ENCODE results near the gene APOL6. TPM values are rescaled to one million over a fixed set of nuclear protein-coding genes. Genes with fewer than 3 reads are reported as not detected.

The APOL6 gene
- total and polyA plus RNA-seq, 8 donors: 3.9 to 21.5 (median 8.7) TPM

GRCh38 chr22:35609761-35610160, 38.5 kb upstream of the APOL6 start:
- WGBS, 5 donors: 70 to 89% (median 79%) methylated on average over 4 of the region's 4 CpGs
- Histone ChIP-seq H3K9me3 (no peaks in the 10 kb centered on the region), H3K27me3 (no peaks in the 10 kb centered on the region), H3K4me1 (peaks cover 0 to 22% (median 9%) of the 10 kb centered on the region in 4 donors), H3K4me3 (no peak overlapping the region), H3K27ac (no peak overlapping the region), H3K36me3 (no peaks in the 10 kb centered on the region)
- TF ChIP-seq EP300 (IDR thresholded peaks at IDR 0.05) (no peak), POLR2A (IDR thresholded peaks at IDR 0.05) (no peak), POLR2AphosphoS5 (IDR thresholded peaks at IDR 0.05) (no peak)
- TF ChIP-seq, protein P1, sequence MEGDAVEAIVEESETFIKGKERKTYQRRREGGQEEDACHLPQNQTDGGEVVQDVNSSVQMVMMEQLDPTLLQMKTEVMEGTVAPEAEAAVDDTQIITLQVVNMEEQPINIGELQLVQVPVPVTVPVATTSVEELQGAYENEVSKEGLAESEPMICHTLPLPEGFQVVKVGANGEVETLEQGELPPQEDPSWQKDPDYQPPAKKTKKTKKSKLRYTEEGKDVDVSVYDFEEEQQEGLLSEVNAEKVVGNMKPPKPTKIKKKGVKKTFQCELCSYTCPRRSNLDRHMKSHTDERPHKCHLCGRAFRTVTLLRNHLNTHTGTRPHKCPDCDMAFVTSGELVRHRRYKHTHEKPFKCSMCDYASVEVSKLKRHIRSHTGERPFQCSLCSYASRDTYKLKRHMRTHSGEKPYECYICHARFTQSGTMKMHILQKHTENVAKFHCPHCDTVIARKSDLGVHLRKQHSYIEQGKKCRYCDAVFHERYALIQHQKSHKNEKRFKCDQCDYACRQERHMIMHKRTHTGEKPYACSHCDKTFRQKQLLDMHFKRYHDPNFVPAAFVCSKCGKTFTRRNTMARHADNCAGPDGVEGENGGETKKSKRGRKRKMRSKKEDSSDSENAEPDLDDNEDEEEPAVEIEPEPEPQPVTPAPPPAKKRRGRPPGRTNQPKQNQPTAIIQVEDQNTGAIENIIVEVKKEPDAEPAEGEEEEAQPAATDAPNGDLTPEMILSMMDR (IDR thresholded peaks at IDR 0.05): no peak
- intact Hi-C loops (cut with DNase I; ENCODE audit: low total_unique reads): no loop called here
- DNase-seq: no peak

- no peak for DNase-seq
- intact Hi-C loops (cut with DNase I; ENCODE audit: low total_unique reads): no loop called here
- WGBS, 5 donors: 71 to 89% (median 88%) methylated on average over 9 to 10 of the region's 10 CpGs
- H3K4me1 ChIP-seq: peaks cover 0 to 13% (median 4%) of the 10 kb centered on the region in 4 donors
- no peak overlapping the region for H3K4me3 ChIP-seq
- TF ChIP-seq POLR2AphosphoS5 (IDR thresholded peaks at IDR 0.05) (no peak), POLR2A (IDR thresholded peaks at IDR 0.05) (no peak), EP300 (IDR thresholded peaks at IDR 0.05) (no peak)
- TF ChIP-seq, protein P1 (IDR thresholded peaks at IDR 0.05): no peak
- no peaks in the 10 kb centered on the region for H3K27me3 ChIP-seq
- H3K36me3 ChIP-seq: no peaks in the 10 kb centered on the region
- no peak overlapping the region for H3K27ac ChIP-seq
- no peaks in the 10 kb centered on the region for H3K9me3 ChIP-seq
Observed at GRCh38 chr22:35610741-35611140, 37.5 kb upstream of the APOL6 start.

DNA sequence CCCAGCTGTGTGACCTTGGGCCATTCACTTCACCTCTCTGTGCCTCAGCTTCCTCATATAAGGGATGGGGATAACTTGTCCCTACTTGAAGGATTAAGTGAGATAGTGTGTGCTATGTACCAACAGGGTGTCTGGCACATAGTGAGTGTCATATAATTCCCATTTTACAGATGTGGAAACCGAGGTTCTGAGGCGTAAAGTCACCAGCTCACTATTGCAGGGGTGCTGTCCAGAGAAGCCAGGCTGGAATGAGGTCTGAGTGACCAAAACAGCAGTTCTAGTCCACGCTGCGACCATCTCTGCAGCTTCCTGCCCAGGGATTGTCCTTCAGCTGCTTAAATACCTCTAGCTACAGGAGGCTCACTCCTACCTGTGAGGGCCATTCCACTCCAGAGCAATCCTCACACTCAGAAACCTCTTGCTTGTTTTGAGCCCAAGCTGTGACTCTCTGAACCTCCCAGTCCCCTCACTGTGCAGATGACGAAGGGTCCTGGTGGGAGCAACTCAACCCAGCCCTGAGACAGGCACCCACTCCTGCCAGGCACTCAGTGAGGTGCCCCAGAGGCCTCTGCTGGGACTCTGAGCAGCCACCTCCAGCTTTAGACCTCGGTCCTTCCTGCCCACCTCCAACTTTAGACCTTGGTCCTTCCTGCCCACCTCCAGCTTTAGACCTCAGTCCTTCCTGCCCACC, 36.9 kb upstream of the APOL6 start:
- no peak for TF ChIP-seq EP300 (IDR thresholded peaks at IDR 0.05)
- TF ChIP-seq POLR2A (IDR thresholded peaks at IDR 0.05): no peak
- no peak for TF ChIP-seq POLR2AphosphoS5 (IDR thresholded peaks at IDR 0.05)
- TF ChIP-seq, protein P1 (IDR thresholded peaks at IDR 0.05): no peak
- intact Hi-C loops (cut with DNase I; ENCODE audit: low total_unique reads): no loop called here
- WGBS, 5 donors: 72 to 87% (median 82%) methylated on average over 6 of the region's 6 CpGs
- H3K4me1 ChIP-seq: peaks cover 0 to 7% (median under 1%) of the 10 kb centered on the region in 4 donors
- DNase-seq: no peak
- H3K36me3 ChIP-seq: no peaks in the 10 kb centered on the region
- H3K4me3 ChIP-seq: no peak overlapping the region
- H3K27me3 ChIP-seq: no peaks in the 10 kb centered on the region
- H3K27ac ChIP-seq: no peak overlapping the region
- H3K9me3 ChIP-seq: no peaks in the 10 kb centered on the region

DNA sequence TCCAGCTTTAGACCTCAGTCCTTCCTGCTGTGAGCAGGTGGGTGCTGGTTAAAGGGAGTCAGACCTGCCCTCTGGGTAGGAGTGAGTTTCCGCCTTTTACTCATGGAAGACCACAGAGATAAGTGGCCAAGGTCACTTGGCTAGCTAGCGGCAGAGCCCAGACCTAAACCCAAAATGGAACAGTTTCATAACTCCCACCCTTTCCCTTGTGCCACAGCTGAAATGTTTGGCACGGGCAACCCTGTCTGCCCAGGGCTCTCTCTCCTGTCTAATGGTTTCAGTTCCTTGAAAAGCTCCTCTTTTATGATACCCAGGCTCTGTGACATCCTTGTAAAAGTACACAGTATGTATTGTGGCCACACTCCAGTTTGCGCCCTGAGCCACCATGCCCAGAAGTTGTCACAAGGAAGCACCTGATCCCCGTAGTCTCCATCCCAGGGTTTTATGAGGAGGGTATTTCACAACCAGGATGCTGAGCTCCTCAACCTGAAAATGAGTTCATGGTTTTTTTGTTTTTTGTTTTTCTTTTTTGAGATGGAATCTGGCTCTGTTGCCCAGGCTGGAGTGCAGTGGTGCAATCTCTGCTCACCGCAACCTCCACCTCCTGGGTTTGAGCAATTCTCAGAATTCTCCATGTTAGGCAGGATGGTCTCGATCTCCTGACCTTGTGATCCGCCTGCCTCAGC, 36.2 kb upstream of the APOL6 start:
- Histone ChIP-seq H3K9me3 (no peaks in the 10 kb centered on the region), H3K36me3 (no peaks in the 10 kb centered on the region), H3K27ac (no peak overlapping the region), H3K27me3 (no peaks in the 10 kb centered on the region), H3K4me1 (no peaks in the 10 kb centered on the region), H3K4me3 (no peak overlapping the region)
- TF ChIP-seq, protein P1 (IDR thresholded peaks at IDR 0.05): no peak
- no peak for TF ChIP-seq EP300 (IDR thresholded peaks at IDR 0.05)
- no peak for TF ChIP-seq POLR2AphosphoS5 (IDR thresholded peaks at IDR 0.05)
- no peak for TF ChIP-seq POLR2A (IDR thresholded peaks at IDR 0.05)
- whole genome bisulfite sequencing, 5 donors: 68 to 80% (median 78%) methylated on average over 8 of the region's 8 CpGs
- intact Hi-C loops (cut with DNase I; ENCODE audit: low total_unique reads): no loop called here
- DNase-seq: no peak
